Stomach (tissue), 9 donors: ENCODE results near the gene VEZF1. TPM values are rescaled to one million over a fixed set of nuclear protein-coding genes. Genes with fewer than 3 reads are reported as not detected.

Source experiments
- DNase-seq, 2 donors: peaks; one replicate each; pipeline versions ENCODE4 v3.0.0 to v3.0.0-alpha.2; 2013 to 2019
- H3K27ac ChIP-seq, 5 donors: fragments of 200-600 bp in 4 of 5; sonication (generic) in 4 of 5; one replicate each; pipeline ENCODE4 v1.5.1; 2013 to 2019; ENCODE audit warnings: mild to moderate bottlenecking in 1 of 5, moderate library complexity in 1 of 5
- H3K27me3 ChIP-seq, 3 donors: fragments of 200-600 bp; sonication (generic); one replicate each; pipeline ENCODE4 v1.5.1; 2017 to 2019; ENCODE audit warnings: mixed run types in 1 of 3
- H3K36me3 ChIP-seq, 4 donors: fragments of 200-600 bp; sonication (generic); 1 replicate in 3 of 4; 2 replicates in 1 of 4; pipeline ENCODE4 v1.5.1; 2016 to 2019
- H3K4me1 ChIP-seq, 4 donors: fragments of 200-600 bp; sonication (generic); one replicate each; pipeline ENCODE4 v1.5.1; 2016 to 2019
- H3K4me3 ChIP-seq, 4 donors: fragments of 200-600 bp; sonication (generic) in 3 of 4; one replicate each; pipeline ENCODE4 v1.5.1; 2016 to 2019; ENCODE audit warnings: mild to moderate bottlenecking in 1 of 4
- H3K9me3 ChIP-seq, 4 donors: fragments of 200-600 bp; sonication (generic); one replicate each; pipeline ENCODE4 v1.5.1; 2016 to 2019
- EP300 ChIP-seq: sonication (generic); formaldehyde crosslinking; IDR thresholded peaks from one replicate; pipeline ENCODE4 v1.6.1; 2017; ENCODE audit warnings: antibody characterized with exemption
- POLR2A ChIP-seq, 4 donors: fragments of 450-650 bp; IDR thresholded peaks; one replicate each; pipeline ENCODE4 v1.6.1; 2016; ENCODE audit warnings: antibody characterized with exemption in 4 of 4, control low read depth in 2 of 4, mild to moderate bottlenecking in 1 of 4, moderate library complexity in 1 of 4
- POLR2AphosphoS5 ChIP-seq, 3 donors: sonication (generic); formaldehyde crosslinking; IDR thresholded peaks; one replicate each; pipeline ENCODE4 v1.6.1; 2016; ENCODE audit warnings: antibody characterized with exemption in 3 of 3
- WGBS, 5 donors: extraction: QIAGEN DNeasy Blood & Tissue Kit in 3 of 5; methylation state at CpG; one replicate each; pipeline versions ENCODE4 v1.1.5 to v1.1.7; 2013 to 2018; 5-methylcytosine and 5-hydroxymethylcytosine counted together
- intact Hi-C: fragments of 100-400 bp; cut with DNase I; formaldehyde crosslinking; loops from one replicate; pipeline ENCODE4 v1.15.1; 2023; ENCODE audit warnings: low total_unique reads
- polyA plus RNA-seq, 3 donors: library from polyadenylated mRNA; stranded (reverse); fragments of 200-250 nt; gene quantifications; one replicate each; pipeline ENCODE4 v1.2.3, GENCODE V29; 2013
- total RNA-seq, 5 donors: library from RNA; depleted of rRNA; stranded (reverse); fragments of >200 nt; gene quantifications; one replicate each; pipeline versions ENCODE4 v1.1.0 to v1.2.3, GENCODE V29; 2014 to 2016
- TF ChIP-seq, protein P1 (sequence below), 7 experiments: fragments of 450-650 bp in 4 of 7; fragments of 200-600 bp in 3 of 7; sonication (generic) in 3 of 7; IDR thresholded peaks; one replicate each; pipeline ENCODE4 v1.5.1; 2016 to 2019; ENCODE audit warnings: antibody characterized with exemption in 7 of 7, control low read depth in 2 of 7, mild to moderate bottlenecking in 1 of 7
- donor health status: healthy with polysubstance abuse.
- donor health status: Bipolar disorder and iron deficiency.
- donor health status: healthy.

The VEZF1 gene
- total and polyA plus RNA-seq, 8 donors = 7.8 to 103 (median 24.1) TPM

DNA sequence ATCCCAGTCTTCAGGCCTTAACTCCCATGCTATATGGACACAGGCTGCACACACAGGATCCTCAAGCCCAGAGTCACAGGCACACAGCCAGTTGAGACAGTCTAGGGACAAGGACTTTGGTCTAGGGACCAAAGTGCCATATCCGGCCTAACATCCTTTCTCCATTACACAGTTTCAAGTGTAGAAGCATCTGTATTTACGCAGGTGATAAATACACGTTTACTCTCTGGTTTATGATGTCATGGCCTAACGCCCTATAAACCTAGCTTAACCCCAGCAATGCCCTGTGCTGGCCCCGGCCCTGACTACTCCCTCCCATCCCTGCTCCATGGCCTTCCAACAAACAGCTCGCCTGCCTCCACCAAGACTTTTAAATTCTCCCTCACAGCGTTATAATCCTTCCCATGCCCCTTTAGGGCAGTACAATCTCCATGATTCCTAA, 50.0 kb downstream of the VEZF1 start:
- intact Hi-C loops = no loop called here
- TF ChIP-seq POLR2A (IDR thresholded peaks at IDR 0.05) = no peak
- TF ChIP-seq, protein P1, sequence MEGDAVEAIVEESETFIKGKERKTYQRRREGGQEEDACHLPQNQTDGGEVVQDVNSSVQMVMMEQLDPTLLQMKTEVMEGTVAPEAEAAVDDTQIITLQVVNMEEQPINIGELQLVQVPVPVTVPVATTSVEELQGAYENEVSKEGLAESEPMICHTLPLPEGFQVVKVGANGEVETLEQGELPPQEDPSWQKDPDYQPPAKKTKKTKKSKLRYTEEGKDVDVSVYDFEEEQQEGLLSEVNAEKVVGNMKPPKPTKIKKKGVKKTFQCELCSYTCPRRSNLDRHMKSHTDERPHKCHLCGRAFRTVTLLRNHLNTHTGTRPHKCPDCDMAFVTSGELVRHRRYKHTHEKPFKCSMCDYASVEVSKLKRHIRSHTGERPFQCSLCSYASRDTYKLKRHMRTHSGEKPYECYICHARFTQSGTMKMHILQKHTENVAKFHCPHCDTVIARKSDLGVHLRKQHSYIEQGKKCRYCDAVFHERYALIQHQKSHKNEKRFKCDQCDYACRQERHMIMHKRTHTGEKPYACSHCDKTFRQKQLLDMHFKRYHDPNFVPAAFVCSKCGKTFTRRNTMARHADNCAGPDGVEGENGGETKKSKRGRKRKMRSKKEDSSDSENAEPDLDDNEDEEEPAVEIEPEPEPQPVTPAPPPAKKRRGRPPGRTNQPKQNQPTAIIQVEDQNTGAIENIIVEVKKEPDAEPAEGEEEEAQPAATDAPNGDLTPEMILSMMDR (IDR thresholded peaks at IDR 0.05) = no peak
- no peak for TF ChIP-seq POLR2AphosphoS5 (IDR thresholded peaks at IDR 0.05)
- no peak for TF ChIP-seq EP300
- Histone ChIP-seq H3K27me3 (no peaks in the 10 kb centered on the region), H3K9me3 (no peaks in the 10 kb centered on the region), H3K27ac (peak overlapping the region in 4 of 5 donors; percentile 8 to 99 (median 95)), H3K36me3 (no peaks in the 10 kb centered on the region), H3K4me1 (peaks cover 79 to 98% (median 91%) of the 10 kb centered on the region in 4 donors), H3K4me3 (no peak overlapping the region)
- WGBS, 5 donors = 55 to 65% (median 59%) methylated on average over 7 of the region's 7 CpGs
- peak in 1 of 2 donors; percentile 46 for DNase-seq

DNA sequence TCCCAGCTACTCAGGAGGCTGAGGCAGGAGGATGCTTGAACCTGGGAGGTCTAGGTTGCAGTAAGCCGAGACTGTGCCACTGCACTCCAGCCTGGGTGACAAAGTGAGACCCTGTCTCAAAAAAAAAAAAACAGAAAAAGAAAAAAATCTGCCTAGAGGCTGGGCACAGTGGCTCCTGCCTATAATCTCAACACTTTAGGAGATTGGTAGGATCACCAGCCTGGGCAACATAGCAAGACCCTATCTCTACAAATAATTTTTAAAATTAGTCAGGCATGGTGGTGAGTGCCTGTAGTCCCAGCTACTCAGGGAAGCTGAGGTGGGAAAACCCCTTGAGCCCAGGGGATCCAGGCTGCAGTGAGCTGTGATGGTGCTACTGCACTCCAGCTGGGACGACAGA, 50.6 kb downstream of the VEZF1 start:
- Histone ChIP-seq H3K9me3 (no peaks in the 10 kb centered on the region), H3K27me3 (no peaks in the 10 kb centered on the region), H3K4me1 (peaks cover 80 to 99% (median 92%) of the 10 kb centered on the region in 4 donors), H3K27ac (peak overlapping the region in 4 of 5 donors; percentile 86 to 99 (median 95)), H3K36me3 (no peaks in the 10 kb centered on the region), H3K4me3 (no peak overlapping the region)
- TF ChIP-seq, protein P1 (IDR thresholded peaks at IDR 0.05) = no peak
- TF ChIP-seq POLR2AphosphoS5 (IDR thresholded peaks at IDR 0.05) = no peak
- no peak for TF ChIP-seq EP300
- TF ChIP-seq POLR2A (IDR thresholded peaks at IDR 0.05) = no peak
- 82 to 96% (median 91%) methylated on average over 2 of the region's 2 CpGs for WGBS, 5 donors
- DNase-seq = no peak
- intact Hi-C loops = no loop called here

DNA sequence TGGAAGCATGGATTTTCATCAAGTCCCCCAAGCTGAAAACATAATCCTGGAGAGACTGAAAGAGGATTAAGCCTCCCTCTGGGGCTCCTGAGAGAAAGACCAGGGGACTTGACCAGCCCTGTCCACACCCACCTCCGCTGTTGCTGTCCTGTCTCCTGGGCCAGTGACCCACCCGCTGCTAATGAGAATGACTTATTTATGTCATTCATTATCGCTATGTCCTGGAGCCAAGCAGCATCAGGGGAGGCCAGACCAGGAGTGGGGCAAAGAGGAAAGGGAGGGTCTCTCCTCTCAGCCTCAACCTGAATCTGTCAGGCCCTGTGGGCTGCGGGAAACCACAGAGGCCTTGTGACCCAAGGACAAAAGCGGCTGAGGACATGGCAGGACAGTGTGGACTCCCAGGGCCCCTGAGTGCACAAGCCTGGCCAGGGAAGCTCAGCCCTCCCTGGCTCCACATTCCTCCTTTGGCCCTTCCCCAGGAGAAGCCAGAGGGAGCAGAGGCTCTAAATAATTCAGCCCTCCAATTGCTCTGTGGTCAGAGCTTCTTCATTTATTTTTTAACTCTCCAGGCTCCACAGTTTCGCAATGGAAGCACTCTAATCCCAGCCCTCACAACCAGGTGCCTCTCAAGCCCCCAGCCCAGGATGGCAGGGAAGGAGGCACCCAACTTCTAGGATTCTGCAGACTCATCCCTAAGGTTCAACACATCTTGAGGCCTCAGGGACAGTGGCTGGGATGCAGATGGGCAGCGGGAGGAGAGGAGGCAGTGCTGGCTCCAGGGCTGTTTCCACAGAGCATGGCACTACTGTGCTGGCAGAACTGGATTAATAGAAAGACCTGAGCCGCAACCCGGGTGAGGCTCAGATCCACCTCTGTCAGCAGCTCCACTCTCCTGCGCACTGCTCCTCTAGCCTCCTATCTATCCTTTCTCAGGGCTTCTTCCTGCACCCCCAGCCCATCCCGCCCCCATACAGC, 51.9 kb downstream of the VEZF1 start:
- intact Hi-C loops = no loop called here
- Histone ChIP-seq H3K9me3 (no peaks in the 10 kb centered on the region), H3K4me3 (peak overlapping the region in 2 of 4 donors; percentile 4 to 6), H3K27me3 (no peaks in the 10 kb centered on the region), H3K27ac (peak overlapping the region; percentile 73 to 99 (median 91)), H3K4me1 (peaks cover 74 to 99% (median 84%) of the 10 kb centered on the region in 4 donors), H3K36me3 (no peaks in the 10 kb centered on the region)
- DNase-seq = peak in 1 of 2 donors; percentile 84
- TF ChIP-seq EP300 = no peak
- no peak for TF ChIP-seq POLR2AphosphoS5 (IDR thresholded peaks at IDR 0.05)
- TF ChIP-seq, protein P1 (IDR thresholded peaks at IDR 0.05) = no peak
- TF ChIP-seq POLR2A (IDR thresholded peaks at IDR 0.05) = no peak
- 46 to 53% (median 49%) methylated on average over 11 of the region's 11 CpGs for WGBS, 5 donors

DNA sequence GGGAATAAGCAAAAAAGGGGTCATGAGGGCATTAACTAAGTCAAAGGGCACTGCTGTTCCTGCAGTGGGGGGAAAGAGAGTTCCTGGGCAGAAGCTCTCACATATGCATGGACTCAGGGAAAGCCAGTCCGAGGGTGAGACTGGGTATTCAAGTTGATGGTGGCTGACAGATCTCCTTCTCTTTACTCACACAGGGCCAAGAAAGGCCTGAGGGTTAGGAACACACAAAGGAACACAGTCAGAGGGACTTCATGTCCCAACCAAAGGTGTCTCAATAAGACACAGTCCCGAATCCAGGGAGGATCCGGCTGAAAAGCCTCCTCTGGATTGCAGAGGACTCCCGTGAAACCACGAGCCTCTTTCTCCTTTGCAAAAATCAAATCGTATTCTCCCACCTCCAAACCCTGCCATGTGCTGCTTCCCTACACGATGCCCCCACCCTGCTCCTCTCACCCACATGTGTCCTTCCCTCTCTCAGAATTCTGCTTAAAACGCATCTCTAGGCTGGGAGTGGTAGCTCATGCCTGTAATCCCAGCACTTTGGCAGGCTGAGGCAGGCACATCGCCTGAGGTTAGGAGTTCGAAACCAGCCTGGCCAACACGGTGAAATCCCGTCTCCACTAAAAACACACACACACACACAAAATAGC, 56.4 kb downstream of the VEZF1 start:
- Histone ChIP-seq H3K9me3 (no peaks in the 10 kb centered on the region), H3K36me3 (no peaks in the 10 kb centered on the region), H3K27ac (peak overlapping the region in 3 of 5 donors; percentile 44 to 99 (median 58)), H3K27me3 (no peaks in the 10 kb centered on the region), H3K4me1 (peaks cover 50 to 94% (median 80%) of the 10 kb centered on the region in 4 donors), H3K4me3 (no peak overlapping the region)
- TF ChIP-seq, protein P1 (IDR thresholded peaks at IDR 0.05) = no peak
- no peak for TF ChIP-seq POLR2A (IDR thresholded peaks at IDR 0.05)
- TF ChIP-seq POLR2AphosphoS5 (IDR thresholded peaks at IDR 0.05) = no peak
- no peak for TF ChIP-seq EP300
- intact Hi-C loops = no loop called here
- no peak for DNase-seq
- 84 to 91% (median 89%) methylated on average over 12 of the region's 12 CpGs for WGBS, 5 donors
